Cardiac septum (tissue), 1 donor: Measurements from ENCODE around the gene RPL13A. TPM values are rescaled to one million over a fixed set of nuclear protein-coding genes. Genes with fewer than 3 reads are reported as not detected.
A peak's percentile ranks its signal among the peaks of the same experiment; 100 is the strongest.
"Not testable (repeated sequence)": the region's sequence is repeated elsewhere in the genome, so short reads cannot be mapped to it uniquely, and the experiment has no call there.

ENCODE experiments used
- DNase-seq: peaks from one replicate; pipeline ENCODE4 v3.0.0-alpha.2; 2020; ENCODE audit warnings: low spot score
- intact Hi-C: fragments of 100-400 bp; cut with DNase I; formaldehyde crosslinking; loops from one replicate; pipeline ENCODE4 v1.14.0; 2022
- long read RNA-seq: library from polyadenylated mRNA; unstranded; transcript quantifications from one replicate; pipeline ENCODE4 v2.0.0, GENCODE V29; 2021
- total RNA-seq: library from RNA; stranded (reverse); fragmentation: NEBNext Ultra II Directional; extraction: Animal tissue kit (Norgen Biotek cat#: 25700); gene quantifications from one replicate; pipeline ENCODE4 v1.2.1, GENCODE V29; 2021
- donor health status: DM: no; HTN: no; CAD: no.

RPL13A gene
- total RNA-seq: 1,030 TPM
- long read RNA-seq, transcript RPL13A-201 (8 exons, 1,181 nt): major isoform, 89 of 101 reads
- long read RNA-seq, partial matches to known transcripts: 8 of 101 reads
- long read RNA-seq, other reads (novel, unspliced or antisense): 2 of 101 reads

DNA sequence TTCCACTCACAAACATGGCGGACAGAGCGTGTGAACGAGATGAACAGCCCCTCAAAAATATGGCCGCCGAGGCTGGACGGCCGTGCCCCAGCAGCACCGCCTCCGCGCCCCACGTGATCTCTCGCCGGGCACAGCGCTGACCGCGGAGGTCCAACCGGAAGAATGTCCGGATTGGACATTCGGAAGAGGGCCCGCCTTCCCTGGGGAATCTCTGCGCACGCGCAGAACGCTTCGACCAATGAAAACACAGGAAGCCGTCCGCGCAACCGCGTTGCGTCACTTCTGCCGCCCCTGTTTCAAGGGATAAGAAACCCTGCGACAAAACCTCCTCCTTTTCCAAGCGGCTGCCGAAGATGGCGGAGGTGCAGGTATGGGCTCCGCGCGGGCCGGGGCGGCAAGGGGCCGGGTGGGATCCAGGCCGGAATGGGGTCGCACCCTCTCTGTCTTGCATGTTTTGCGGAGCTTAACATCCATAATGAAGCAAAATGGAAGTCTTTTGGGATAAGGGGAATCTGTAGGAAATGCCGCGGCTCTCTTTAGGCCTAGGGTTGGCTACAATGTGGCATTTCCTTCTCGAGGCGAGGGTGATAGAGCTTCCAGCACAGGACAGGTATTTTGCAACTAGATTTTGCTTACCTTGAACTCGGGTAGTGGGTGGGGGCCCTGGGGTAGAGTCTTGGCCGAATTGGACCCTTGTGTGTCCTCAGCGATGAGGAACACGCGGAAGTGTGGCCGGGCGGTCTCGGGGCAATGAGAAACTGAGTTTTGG is at the start of gene RPL13A:
Gene RPL13A (plus strand): TSS at position 332 of the 769 bp plus-strand sequence. CDS start 22 bp downstream, at position 354.
- peak; percentile 100 for DNase-seq
- intact Hi-C loops: loop anchor here (1.0 to 5.0 kb wide), 2 partner anchors 9 to 35 kb away; partner anchors contain the start of genes ALDH16A1, PIH1D1 and RPS11

DNA sequence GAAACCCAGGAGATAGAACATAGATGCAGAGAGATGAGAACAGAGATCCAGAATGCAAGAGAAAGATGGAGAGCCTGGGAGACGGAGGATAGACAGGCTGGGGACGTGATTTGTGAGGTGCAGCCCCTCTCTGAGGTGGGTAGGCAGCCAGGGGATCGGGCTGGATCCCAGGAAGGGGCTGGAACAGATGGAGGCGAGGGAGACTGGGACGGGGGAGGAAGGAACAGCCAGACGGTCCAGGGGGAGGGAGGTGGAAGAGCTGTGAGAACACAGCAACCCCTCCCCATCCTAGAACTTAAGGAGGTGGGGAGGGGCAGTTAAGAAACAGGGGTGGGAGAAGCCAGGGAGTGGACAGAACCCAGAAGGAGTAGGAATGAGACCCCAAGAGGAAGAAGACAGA is 49.1 kb upstream of the RPL13A start:
- intact Hi-C loops: no loop called here
- no peak for DNase-seq

DNA sequence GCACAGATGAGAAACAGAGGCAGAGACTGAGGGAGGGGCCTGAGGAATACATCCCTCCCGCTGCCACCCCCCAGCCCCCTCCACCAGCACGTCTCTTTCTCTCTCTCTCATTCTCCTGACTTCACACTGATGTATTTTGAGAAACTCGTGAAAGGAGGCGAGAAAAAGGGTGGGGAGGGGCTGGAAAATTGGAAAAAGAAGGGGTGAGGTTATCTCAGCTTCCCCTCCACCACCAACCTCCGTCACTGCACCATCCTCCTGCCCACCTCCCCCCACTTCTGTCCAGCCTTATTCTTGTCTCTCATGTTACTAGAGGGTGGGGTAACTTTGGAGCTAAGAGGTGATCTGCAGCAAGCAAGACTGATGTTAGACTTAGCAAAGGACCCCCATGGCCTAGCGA is 47.6 kb upstream of the RPL13A start:
- DNase-seq: no peak
- intact Hi-C loops: no loop called here

DNA sequence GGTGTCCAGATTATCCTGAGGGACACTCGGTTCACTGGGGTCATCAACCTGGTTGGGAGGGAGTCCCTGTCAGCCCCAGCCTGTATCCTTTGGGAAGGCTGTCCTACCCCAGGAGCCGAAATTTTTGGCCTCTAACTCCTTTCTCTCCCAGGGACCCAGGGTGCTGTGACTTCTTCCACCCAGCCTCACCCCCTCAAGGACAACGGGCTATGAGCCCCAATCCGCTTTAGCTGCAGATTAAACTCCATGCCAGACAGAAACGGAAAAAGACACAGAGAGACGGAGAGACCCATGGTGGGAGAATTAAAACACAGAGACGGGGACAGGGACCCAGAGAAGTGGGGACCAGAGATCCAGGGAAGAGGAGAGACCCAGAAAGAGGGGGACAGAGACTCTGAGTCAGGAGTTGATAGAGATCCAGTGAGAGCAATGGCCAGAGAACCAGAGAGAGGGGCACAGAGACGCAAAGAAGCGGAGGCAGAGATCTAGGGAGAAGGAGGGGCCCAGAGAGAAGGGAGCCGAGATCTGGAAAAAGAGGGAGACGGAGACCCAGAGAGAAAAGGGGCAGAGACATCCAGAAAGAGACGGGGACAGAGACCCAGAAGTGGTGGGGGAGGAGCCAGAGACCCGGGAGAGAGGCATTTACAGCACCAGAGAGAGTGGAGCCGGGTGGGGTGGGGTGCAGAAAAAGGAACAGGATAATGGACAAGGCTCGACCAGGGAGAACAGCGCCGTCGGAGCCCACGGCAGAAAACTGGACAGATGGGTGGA is 46.8 kb upstream of the RPL13A start:
- intact Hi-C loops: no loop called here
- DNase-seq: no peak

DNA sequence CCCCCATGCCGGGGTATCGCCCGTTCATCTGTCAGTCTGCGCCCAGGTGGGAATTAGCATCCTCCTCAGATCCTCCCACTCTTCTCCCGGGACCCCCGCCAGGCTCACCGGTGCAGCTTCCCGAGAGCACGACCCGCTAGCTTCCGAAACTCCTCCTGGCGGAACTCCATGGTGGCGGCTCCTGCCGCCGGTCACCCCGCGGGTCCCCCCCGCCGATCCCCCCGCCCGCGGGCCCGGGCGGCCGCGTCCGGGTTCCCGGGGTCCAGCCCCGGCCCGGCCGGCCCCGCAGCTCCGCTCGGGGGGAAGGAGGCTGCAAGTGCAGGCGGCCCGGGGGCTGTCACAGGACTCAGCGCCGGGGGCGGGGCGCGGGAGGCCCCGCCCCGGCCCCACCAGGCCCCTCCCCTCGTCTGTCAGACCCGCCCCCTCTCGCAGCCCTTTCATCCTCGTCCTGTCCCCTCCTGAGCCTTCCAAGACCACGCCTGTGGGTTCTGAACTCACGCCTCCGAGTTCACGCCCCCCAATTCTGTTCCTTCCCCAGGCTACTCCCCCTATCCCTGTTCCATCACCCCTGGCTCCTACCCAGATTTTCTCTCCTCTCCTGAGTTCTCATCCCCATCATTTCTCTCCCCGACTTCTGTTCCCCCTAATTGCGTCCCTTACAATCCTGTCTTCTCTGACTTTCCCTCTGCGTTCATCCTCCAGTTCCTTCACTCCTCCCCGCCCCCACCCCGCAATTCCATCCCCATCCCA is 46.0 kb upstream of the RPL13A start, which contains the start of gene SLC17A7:
Gene SLC17A7 (minus strand): TSS at position 318 of the 750 bp plus-strand sequence. CDS start 148 bp downstream, at position 170.
- no peak for DNase-seq
- intact Hi-C loops: no loop called here

DNA sequence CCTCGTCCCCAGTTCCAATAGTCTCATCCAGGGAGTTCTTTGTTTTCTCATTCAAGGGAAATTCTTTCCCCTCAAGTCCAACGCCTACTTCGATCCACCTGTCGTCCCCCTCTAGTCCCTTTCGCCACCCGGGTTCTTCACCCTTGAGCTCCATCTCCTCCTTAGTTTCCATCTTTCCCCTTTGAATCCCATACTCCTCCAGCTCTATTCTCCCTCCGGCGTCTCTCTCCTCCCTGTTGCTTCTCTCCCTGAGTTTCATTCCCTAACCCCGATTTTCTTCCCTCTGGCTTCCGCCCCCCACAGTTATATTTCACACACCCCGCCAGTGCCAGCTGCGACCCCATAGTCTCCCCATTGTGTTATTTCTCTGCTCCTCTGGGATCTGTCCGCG is 45.5 kb upstream of the RPL13A start:
- DNase-seq: no peak
- intact Hi-C loops: loop anchor here (2.0 kb wide), 1 partner anchor 79 kb away; the partner anchor contains the start of genes DKKL1 and TEAD2

DNA sequence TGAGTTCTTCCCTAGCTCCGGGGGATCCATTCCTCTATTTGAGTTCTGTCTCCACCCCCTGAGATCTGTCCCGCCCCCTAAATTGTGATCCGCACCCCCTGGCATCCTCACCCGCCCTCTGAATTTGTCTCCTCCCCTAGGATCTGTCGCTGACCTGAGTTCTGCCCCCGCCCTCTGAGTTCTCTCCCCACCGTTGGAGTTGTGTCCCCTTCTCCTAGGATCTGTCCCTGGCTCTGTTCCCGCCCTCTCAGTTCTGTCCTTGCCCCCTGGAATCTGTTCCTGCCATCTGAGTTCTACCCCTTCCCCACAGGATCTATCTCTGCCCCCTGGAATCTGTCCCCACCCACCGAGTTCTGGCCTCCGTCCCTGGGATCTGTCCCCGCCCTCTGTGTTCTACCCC is 45.1 kb upstream of the RPL13A start:
- intact Hi-C loops: loop anchor here (2.0 kb wide), 1 partner anchor 80 kb away; the partner anchor contains the start of genes DKKL1 and TEAD2
- DNase-seq: no peak

DNA sequence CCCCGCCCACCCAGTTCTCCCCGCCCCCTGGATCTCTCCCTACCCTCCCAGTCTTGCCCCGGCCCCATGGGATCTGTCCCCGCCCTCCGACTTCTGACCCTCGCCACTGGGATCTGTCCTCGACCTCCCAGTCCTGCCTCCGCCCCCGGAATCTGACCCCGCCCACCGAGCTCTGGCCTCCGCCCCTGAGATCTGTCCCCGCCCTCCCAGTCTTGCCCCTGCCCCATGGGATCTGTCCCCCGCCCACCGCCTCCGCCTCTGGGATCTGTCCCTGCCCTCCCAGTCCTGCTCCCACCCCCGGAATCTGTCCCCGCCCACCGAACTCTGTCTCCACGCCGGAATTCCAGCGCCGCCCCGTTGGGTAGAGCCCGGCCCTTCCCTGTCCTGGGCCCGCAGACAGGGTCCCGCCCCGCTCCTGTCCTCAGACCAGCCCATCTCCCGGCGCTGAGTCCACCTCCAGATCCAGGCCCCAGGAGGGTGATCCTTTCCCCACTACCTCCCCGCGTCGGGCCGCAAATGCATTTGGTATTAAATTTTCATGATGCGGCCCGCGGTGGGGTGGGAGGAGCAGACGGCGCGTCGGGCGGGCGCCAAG is 44.5 kb upstream of the RPL13A start:
- peak; percentile 96 for DNase-seq
- intact Hi-C loops: loop anchor here (1.0 to 2.0 kb wide), 2 partner anchors 51 to 80 kb away; partner anchors contain the start of genes DKKL1 and TEAD2

DNA sequence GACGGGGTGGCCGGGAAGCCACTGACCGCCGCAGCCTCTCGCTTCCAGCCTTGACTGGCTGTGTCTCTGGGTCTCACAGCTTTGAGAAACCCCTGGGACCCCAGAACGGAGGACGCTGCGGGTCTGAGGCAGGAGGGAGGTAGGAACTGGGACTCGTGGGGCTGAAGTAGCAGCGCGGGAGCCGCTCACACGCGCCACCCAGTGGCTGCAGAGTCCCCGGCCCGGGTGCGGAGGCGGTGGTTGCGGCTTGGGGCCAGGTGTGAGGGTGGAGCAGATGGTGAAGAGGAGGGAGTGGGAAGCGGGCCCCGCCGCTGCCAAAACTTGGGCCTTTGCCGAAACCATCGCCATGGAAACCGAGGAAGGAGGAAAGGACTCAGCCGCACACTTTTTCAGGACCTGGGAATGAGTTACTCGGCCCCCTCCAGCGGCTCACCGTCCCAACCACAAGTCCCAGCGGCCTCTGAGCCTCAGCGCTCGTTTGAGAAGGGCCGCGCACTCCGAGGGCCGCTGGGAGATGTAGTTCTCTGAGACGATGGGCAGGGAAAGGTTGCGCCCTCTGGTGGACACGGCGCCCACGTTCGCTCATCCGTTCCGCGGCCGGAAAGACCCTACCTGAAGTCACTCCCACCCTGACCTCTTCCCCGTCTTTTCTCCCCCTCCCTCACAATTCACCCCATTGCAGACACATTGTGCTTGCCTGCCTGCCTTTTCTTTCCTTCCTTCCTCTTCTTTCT is 43.9 kb upstream of the RPL13A start:
- intact Hi-C loops: loop anchor here (1.0 to 2.0 kb wide), 2 partner anchors 51 to 81 kb away; partner anchors contain the start of genes DKKL1 and TEAD2
- DNase-seq: peak; percentile 96

DNA sequence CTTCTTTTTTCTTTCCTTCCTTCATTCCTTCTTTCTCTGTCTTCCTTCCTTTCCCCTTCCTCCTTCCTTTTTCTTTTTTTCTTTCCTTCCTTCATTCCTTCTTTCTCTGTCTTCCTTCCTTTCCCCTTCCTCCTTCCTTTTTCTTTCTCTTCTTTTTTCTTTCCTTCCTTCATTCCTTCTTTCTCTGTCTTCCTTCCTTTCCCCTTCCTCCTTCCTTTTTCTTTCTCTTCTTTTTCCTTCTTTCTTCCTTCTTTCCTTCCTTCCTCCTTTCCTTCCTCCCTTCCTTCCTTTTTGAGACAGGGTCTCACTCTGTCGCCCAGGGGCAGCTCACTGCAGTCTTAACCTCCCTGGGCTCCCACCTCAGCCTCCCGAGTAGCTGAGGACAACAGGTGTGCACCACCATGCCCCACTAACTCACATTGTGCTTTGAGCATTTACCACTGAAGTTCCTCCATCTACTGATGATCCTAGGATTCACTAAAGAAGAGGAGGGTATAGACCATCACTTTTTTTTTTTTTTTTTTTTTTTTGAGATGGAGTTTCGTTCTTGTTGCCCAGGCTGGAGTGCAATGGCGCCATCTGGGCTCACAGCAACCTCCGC is 43.2 kb upstream of the RPL13A start:
- intact Hi-C loops, DNase-seq: not testable (repeated sequence)

DNA sequence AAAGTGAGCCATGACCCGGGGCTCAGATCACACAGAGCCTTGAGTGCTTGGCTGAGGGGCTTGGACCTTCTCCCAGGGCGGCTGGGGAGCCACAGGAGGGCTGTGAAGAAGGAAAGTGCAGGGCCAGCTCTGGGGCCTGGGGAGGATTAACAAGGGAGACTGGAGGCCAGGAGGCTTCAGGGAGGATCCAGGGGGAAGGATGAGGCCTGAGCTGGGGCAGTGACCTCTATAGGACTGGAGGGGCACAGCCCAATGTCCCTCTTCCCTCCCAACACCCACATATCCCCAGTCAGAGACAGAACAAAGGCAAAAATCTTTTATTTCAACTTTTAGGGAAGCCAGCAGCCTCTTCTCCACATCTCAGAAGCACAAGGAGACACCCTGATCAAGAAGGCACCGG is 41.4 kb upstream of the RPL13A start:
- intact Hi-C loops: no loop called here
- no peak for DNase-seq

DNA sequence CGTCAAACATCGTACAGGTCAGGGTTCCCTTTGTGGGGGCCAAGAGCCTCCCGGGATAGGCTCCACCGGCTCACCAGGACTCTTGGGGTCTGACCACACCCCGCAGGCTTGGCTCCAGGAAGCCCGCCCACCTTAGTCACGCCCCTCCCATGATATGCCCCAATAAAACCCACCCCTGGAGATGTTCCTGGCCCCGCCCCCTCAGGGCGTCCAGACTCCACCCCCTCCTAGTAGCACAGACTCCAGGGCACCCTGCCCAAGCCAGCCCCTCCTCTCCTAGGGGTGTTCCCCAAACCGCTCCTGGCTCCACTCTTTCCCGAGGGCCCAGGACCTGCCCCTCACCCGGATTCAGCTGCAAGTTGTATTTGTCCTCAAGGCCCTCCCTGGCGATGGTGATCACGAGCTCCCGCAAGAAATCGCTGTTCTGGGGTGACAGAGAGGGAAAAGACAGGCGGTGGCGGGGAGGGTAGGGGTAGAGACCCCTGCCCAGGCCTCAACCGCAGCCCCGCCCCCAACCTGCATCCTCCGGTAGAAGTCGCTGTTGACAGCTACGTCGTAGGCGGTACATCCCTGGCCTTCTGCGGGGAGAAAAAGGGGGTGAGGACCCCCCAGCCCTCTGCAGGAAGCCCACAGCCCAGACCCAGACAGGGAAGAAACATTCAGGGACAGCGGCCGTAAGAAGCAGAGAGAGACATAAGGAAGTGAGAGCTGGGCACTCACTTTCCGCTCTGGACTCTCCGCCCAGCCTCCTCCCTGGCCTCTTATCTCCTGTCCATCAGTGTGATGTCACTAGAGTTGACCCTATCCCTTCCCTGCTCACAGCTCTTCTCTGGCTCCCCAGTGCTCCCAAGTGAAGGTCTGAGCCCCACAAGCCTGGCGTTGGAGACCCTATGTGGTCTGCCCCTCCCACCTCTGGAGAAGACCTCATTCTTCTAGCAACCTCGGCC is 39.6 kb upstream of the RPL13A start:
- intact Hi-C loops: no loop called here
- DNase-seq: no peak

DNA sequence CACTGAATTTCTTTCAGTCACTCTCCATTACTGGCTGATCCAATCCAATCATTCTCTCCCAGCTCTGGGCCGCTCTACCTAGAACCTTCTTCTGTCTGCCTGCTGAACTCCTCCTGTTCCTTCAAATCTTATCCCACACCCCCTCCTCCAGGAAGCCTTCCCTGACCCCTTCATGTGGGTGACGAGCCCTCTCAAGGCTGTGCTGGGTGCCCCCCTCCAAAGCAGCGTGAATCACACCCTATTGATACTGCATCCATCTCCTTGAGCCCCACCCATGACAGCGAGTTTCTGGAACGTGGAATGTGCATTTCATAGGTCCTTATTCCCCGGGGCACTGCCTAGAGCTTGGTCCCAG is 39.0 kb upstream of the RPL13A start:
- DNase-seq: no peak
- intact Hi-C loops: no loop called here

DNA sequence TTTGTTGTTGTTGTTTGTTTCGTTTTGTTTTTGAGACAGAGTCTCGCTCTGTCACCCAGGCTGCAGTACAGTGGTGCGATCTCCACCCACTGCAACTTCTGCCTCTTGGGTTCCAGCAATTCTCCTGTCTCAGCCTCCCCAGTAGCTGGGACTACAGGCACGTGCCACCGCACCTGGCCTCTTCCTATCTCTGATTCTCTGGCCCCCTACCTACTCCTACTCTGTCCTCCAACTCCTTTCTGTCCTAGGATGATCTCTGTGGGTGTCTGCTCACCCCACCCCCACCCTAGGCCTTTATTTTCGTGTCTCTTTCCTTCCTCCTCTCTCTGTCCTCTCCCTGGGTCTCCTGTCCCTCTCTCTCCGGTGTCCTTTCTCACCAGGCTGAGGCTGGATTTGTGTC is 37.0 kb upstream of the RPL13A start:
- no peak for DNase-seq

DNA sequence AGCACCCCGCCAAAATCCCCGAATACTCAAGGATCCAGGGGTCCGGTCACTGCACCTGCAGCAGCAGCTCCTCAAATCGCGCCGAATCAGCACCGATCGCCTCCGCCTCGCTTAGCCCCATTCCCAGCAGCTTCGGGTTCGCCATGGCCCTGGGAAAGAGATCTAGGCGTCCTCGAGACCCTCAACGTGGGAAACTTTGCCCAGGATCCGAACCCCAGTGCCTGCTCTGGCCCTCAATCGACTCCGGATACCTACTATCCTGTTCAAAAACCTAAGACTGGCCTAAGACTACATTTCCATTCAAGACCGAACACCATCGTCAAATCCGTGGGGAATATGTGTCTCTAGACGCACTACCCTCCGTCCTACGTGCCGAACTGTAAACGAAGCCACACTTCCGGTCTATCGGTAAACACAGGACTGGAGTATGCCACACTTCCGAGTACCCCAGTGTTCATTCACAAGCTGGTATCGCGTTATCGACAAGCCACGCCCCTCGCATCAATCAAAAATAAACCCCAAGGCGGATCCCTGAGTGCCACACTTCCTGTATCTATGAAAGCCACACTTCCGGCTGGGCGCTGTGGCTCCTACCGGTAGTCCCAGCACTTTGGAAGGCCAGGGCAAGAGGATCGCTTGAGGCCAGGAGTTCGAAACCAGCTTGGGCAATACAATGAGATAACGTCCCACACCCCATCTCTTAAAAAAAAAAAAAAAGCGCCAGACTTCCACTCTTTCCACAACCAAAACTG is 35.8 kb upstream of the RPL13A start, which contains the start of gene PIH1D1:
Gene PIH1D1 (minus strand): TSS at position 385 of the 752 bp plus-strand sequence. CDS start 240 bp downstream, at position 145.
- intact Hi-C loops: loop anchor here (5.0 kb wide), 1 partner anchor 36 kb away; the partner anchor contains the start of gene RPL13A
- DNase-seq: peak; percentile 95

More for the DNA sequence above, 37.0 kb upstream of the RPL13A start:
- intact Hi-C loops: loop anchor here (5.0 kb wide), 1 partner anchor 37 kb away; the partner anchor contains the start of gene RPL13A
